Astrocyte (in vitro differentiated cells and primary cell): ENCODE results near the gene HMGA1. TPM values are rescaled to one million over a fixed set of nuclear protein-coding genes. Genes with fewer than 3 reads are reported as not detected.

ENCODE experiments used
- DNase-seq: peaks from one replicate; pipeline ENCODE4 v3.0.0-alpha.2; 2010; ENCODE audit warnings: low read depth
- FAIRE-seq: peaks from 2 replicates; lab custom pipeline; 2011; peaks lifted over from hg19 to GRCh38; lab: Jason Lieb, UNC
- H2AFZ ChIP-seq: 2 replicates; pipeline ENCODE4 v1.6.0; 2012; ENCODE audit warnings: low read depth, low read length, inconsistent platforms
- H3K27ac ChIP-seq: 2 replicates; pipeline ENCODE4 v1.5.1; 2011; ENCODE audit warnings: low read depth, low read length, inconsistent platforms
- H3K27me3 ChIP-seq: 2 replicates; pipeline ENCODE4 v1.6.0; 2011; ENCODE audit warnings: low read length, inconsistent platforms; ENCODE audit not compliant: insufficient read depth
- H3K36me3 ChIP-seq: 2 replicates; pipeline ENCODE4 v1.5.1; 2011; ENCODE audit warnings: low read length, inconsistent platforms; ENCODE audit not compliant: insufficient read depth
- H3K4me1 ChIP-seq: 2 replicates; pipeline ENCODE4 v1.5.1; 2011; ENCODE audit warnings: low read length, inconsistent platforms; ENCODE audit not compliant: insufficient read depth
- H3K4me2 ChIP-seq: 2 replicates; pipeline ENCODE4 v1.6.0; 2012; ENCODE audit warnings: low read length, inconsistent platforms
- H3K4me3 ChIP-seq: 2 replicates; pipeline ENCODE4 v1.5.1; 2011; ENCODE audit warnings: low read depth, mild to moderate bottlenecking, low read length, inconsistent platforms; ENCODE audit not compliant: insufficient read depth
- H3K79me2 ChIP-seq: 2 replicates; pipeline ENCODE4 v1.6.0; 2012; ENCODE audit warnings: mild to moderate bottlenecking, low read length, inconsistent platforms; ENCODE audit not compliant: insufficient read depth
- H3K9ac ChIP-seq: 2 replicates; pipeline ENCODE4 v1.6.0; 2012; ENCODE audit warnings: mild to moderate bottlenecking, low read length, inconsistent platforms
- H3K9me3 ChIP-seq: 2 replicates; pipeline ENCODE4 v1.5.1; 2012; ENCODE audit warnings: low read depth, mild to moderate bottlenecking, low read length, inconsistent platforms; ENCODE audit not compliant: insufficient read depth
- H4K20me1 ChIP-seq: 2 replicates; pipeline ENCODE4 v1.6.0; 2012; ENCODE audit warnings: low read length, inconsistent platforms; ENCODE audit not compliant: insufficient read depth
- H3K27ac Mint-ChIP-seq: one replicate; pipeline ENCODE4 v1.8.0; 2021; ENCODE audit warnings: mild to moderate bottlenecking, mixed read lengths; ENCODE audit not compliant: unreplicated experiment
- H3K27me3 Mint-ChIP-seq: one replicate; pipeline ENCODE4 v1.8.0; 2021; ENCODE audit warnings: low read depth, mixed read lengths; ENCODE audit not compliant: unreplicated experiment
- H3K36me3 Mint-ChIP-seq: one replicate; pipeline ENCODE4 v1.8.0; 2021; ENCODE audit warnings: low read depth, mixed read lengths; ENCODE audit not compliant: unreplicated experiment
- H3K4me1 Mint-ChIP-seq: one replicate; pipeline ENCODE4 v1.8.0; 2021; ENCODE audit warnings: low read depth, mixed read lengths; ENCODE audit not compliant: unreplicated experiment
- H3K4me3 Mint-ChIP-seq: one replicate; pipeline ENCODE4 v1.8.0; 2021; ENCODE audit warnings: mild to moderate bottlenecking, moderate library complexity, mixed read lengths; ENCODE audit not compliant: unreplicated experiment
- H3K9me3 Mint-ChIP-seq: one replicate; pipeline ENCODE4 v1.8.0; 2021; ENCODE audit warnings: mild to moderate bottlenecking, mixed read lengths; ENCODE audit not compliant: unreplicated experiment
- CTCF ChIP-seq: IDR thresholded peaks from 2 replicates; pipeline ENCODE4 v1.5.1; 2011; ENCODE audit warnings: low read depth, mild to moderate bottlenecking, inconsistent platforms, low read length, moderate library complexity; ENCODE audit not compliant: insufficient read depth
- EZH2 ChIP-seq: IDR thresholded peaks from 2 replicates; pipeline ENCODE4 v1.6.1; 2012; ENCODE audit warnings: mild to moderate bottlenecking, low read length, inconsistent platforms; ENCODE audit not compliant: insufficient read depth
- total RNA-seq: library from RNA; stranded (reverse); gene quantifications from 2 replicates; pipeline ENCODE4 v1.2.1, GENCODE V29; 2021

HMGA1 gene
- total RNA-seq, 1 donor from 2014 or later, result 199 TPM

- no peak overlapping the region for H3K27ac Mint-ChIP-seq
- Histone ChIP-seq H3K79me2 (peaks cover 51% of the 10 kb centered on the region), H3K36me3 (peaks cover 19% of the 10 kb centered on the region), H3K27me3 (no peaks in the 10 kb centered on the region), H3K27ac (peak overlapping the region; percentile 85), H4K20me1 (peaks cover 38% of the 10 kb centered on the region), H3K4me1 (peaks cover 64% of the 10 kb centered on the region), H2AFZ (no peak overlapping the region), H3K4me2 (peak overlapping the region; percentile 86), H3K9ac (no peak overlapping the region), H3K9me3 (no peaks in the 10 kb centered on the region), H3K4me3 (no peak overlapping the region)
- H3K36me3 Mint-ChIP-seq, result peaks cover 6% of the 10 kb centered on the region
- H3K4me3 Mint-ChIP-seq, result no peak overlapping the region
- peaks cover 31% of the 10 kb centered on the region for H3K4me1 Mint-ChIP-seq
- no peak for FAIRE-seq
- no peaks in the 10 kb centered on the region for H3K9me3 Mint-ChIP-seq
- TF ChIP-seq EZH2, result no peak
- TF ChIP-seq CTCF, result no peak
- no peaks in the 10 kb centered on the region for H3K27me3 Mint-ChIP-seq
- no peak for DNase-seq
These were observed 4.9 kb downstream of the HMGA1 start for GRCh38 chr6:34241351-34242215.

- H3K4me2 ChIP-seq, result peak overlapping the region; percentile 86
- H3K4me1 ChIP-seq, result peaks cover 64% of the 10 kb centered on the region
- peak overlapping the region; percentile 29 for H3K4me3 ChIP-seq
- H3K9me3 Mint-ChIP-seq, result no peaks in the 10 kb centered on the region
- H3K27ac Mint-ChIP-seq, result peak overlapping the region; percentile 70
- peaks cover 19% of the 10 kb centered on the region for H3K36me3 ChIP-seq
- peaks cover 38% of the 10 kb centered on the region for H4K20me1 ChIP-seq
- H3K27me3 ChIP-seq, result no peaks in the 10 kb centered on the region
- no peak for TF ChIP-seq CTCF
- TF ChIP-seq EZH2, result no peak
- peak overlapping the region; percentile 72 for H3K4me3 Mint-ChIP-seq
- no peaks in the 10 kb centered on the region for H3K27me3 Mint-ChIP-seq
- no peak for DNase-seq
- H3K4me1 Mint-ChIP-seq, result peaks cover 31% of the 10 kb centered on the region
- H3K9ac ChIP-seq, result peak overlapping the region; percentile 83
- peaks cover 6% of the 10 kb centered on the region for H3K36me3 Mint-ChIP-seq
- H3K27ac ChIP-seq, result peak overlapping the region; percentile 85
- H3K79me2 ChIP-seq, result peaks cover 54% of the 10 kb centered on the region
- H3K9me3 ChIP-seq, result no peaks in the 10 kb centered on the region
- H2AFZ ChIP-seq, result no peak overlapping the region
- no peak for FAIRE-seq
These were observed 5.8 kb downstream of the HMGA1 start for GRCh38 chr6:34242252-34243130.
